Measurements from ENCODE around the gene SNCAIP.

Gene SNCAIP

GRCh38 chr5:122426301-122426700, 114.3 kb downstream of the SNCAIP start:
- DNase-seq (ENCODE audit: low read depth in 2 of 2) = no peak

DNA sequence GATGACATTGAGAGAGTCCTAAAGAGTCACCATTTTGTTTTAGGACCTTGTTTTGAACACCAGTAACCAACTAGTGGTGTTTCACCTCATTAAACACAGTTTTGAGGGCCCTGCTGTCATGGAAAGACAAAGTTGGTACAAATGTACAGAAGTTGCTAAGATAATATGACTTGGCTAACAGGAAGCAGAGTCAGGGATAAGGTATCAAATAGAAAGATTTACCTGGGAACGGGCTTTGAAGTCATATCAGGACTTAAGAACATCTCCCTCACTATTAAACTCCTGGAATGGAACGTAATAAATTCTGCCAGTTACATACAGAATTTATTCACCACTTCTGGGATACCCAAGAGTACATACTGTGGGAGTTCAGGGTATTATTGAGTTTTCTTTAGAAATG, 115.6 kb downstream of the SNCAIP start:
- DNase-seq (ENCODE audit: low read depth in 2 of 2) = no peak

GRCh38 chr5:122429545-122430318, 117.7 kb downstream of the SNCAIP start:
- DNase-seq (ENCODE audit: low read depth in 2 of 2) = no peak

DNA sequence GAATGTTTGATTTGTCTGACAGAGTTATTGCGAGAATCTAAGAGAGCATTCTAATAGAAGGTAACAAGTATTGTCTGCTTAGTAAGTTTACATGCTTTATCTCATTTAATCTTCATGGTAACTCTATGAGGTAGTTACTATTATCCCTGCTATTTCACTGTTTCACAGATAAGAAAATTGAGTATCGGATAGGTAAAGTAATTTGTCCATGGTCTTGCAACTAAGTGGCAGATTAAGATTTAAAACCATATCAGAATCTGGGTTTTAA, 118.2 kb downstream of the SNCAIP start:
- no peak for DNase-seq (ENCODE audit: low read depth in 2 of 2)

DNA sequence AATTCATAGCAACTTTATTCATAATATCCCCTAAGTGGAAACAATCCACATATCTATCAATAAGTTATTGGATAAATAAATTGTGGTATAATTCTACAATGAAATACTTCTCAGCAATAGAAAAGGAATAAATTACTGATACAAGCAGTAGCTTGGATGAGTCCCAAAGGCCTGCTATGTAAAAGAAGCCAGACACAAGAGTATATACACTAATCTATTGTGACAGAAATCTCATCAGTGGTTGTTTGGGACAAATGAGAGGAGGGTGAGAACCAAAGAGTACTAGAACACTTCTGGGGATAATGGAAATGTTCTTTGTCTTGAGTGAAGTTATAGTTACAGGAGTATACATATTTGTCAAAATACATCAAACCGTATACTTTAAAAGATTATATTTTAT, 119.3 kb downstream of the SNCAIP start:
- DNase-seq (ENCODE audit: low read depth in 2 of 2) = no peak

DNA sequence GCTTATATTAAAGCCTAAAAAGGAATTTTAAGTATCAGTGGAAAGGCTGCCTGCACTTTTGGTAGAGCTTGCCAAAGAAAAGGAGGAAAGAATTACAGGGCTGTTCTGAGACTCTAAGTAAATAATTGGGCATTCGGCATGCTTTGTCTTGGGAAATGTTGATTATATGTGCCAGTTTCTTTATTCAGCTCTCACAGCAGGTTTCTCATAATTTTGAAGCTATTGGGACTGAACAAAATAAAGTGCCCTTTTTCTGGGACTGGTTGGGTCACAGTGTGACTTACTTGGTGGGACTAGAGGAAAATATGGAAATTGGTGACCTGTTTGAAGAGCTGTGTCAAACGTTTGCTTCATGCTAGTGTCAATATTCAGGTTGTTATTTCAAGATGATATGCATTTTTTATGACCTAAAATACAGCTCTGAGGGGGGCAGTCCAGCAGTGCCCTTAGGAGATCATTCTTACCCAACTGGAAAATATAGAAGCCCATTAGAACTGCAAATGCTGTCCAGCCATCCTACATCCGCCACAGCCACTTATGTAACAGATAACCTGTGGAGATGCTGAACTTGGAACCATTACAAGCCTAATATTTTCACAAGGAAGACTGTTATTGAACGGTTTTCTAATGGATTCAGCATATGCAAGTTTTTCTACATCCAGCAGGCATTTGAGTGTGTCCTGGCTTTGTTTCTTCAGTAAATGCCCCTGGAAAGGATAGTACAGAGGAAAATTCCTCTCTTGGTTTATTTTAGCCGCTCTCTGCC, 122.4 kb downstream of the SNCAIP start:
- DNase-seq (ENCODE audit: low read depth in 2 of 2) = no peak

GRCh38 chr5:122435234-122435633, 123.2 kb downstream of the SNCAIP start:
- no peak for DNase-seq (ENCODE audit: low read depth in 2 of 2)

DNA sequence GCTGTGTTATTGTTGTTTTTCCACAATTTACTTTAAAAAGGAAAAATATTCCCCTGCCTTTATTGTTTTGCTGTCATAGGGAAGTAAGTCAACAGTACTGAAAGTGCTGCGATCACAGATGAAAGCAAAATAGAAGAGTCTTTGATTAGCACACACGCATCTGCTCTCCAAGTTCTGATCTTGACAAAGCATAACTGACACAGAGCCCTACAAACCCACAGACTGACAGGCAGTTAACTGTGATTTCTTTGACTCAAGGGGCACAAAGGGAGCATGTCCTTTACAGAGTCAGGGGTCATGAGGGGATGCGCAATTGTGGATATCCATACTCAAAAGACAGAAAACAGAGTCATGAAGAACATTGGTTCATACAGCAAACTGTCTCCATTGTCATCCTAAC, 123.7 kb downstream of the SNCAIP start:
- DNase-seq (ENCODE audit: low read depth in 2 of 2) = no peak

DNA sequence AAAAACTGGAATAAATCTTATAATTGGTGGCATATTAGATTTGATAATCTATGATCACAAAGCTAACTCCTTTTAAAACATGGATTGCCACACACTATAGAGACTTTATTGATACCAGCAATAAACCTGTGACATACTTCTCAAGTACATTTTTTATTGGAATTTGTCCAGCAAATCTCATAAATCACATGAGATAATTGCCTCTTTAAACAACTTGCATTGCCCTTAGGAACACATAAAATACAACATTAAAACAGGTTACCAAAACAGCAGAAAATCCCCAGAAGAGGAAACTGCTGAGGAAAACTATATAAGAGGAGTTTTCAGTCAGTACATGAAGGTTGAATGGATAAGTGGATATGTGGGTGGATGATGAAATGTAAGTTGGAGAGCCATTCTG, 124.6 kb downstream of the SNCAIP start:
- DNase-seq (ENCODE audit: low read depth in 2 of 2) = no peak

GRCh38 chr5:122439645-122440044, 127.6 kb downstream of the SNCAIP start:
- DNase-seq (ENCODE audit: low read depth in 2 of 2) = no peak

GRCh38 chr5:122442938-122443337, 130.9 kb downstream of the SNCAIP start:
- no peak for DNase-seq (ENCODE audit: low read depth in 2 of 2)

DNA sequence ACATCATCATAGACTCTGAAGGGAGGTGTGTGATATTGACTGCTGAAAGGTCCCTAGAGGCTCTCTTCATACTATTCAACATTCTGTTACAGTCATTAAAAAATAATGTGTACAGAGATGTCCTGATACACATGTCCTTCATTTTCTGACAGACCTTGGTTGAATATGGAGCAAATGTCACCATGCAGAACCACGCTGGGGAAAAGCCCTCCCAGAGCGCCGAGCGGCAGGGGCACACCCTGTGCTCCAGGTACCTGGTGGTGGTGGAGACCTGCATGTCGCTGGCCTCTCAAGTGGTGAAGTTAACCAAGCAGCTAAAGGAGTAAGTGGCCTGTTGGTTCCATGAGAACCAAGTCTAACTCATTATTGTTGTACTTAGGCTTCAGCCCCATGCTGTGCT, 132.4 kb downstream of the SNCAIP start:
- DNase-seq (ENCODE audit: low read depth in 2 of 2) = no peak

DNA sequence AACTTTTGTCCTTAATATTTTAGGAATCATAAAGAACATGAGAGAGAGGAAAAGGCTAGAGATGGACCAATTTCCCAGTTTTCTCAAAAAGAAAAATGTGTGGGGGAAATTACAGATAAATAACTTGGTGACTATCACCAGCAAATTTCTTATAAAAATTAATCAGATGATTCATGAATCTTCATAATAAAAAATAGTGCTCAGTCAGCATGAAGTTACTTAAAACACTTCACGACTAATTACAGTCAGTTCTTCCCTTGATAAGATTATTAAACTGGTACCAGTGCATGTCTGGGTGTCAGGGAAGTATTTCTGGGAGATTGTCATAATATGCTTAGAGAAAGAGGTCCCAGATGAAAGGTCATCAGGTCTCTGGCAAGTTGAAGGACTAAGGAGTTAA, 133.0 kb downstream of the SNCAIP start:
- no peak for DNase-seq (ENCODE audit: low read depth in 2 of 2)

DNA sequence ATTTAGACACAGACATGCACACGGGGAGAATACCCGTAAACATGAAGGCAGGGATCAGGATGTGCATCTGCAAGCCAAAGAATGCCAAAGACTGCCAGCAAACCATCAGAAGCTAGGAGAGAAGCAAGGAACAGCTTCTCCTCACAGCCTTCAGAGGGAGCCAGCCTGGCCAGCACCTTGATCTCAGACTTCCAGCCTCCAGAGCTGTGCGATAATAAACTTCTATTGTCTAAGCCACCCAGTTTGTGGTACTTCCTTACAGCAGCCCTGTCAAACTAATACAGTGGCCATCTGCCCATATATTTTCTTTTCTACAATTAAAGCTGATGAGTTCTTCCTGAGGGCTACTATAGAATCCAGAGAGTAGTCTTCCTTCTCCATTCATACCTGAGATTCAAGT, 135.0 kb downstream of the SNCAIP start:
- no peak for DNase-seq (ENCODE audit: low read depth in 2 of 2)

DNA sequence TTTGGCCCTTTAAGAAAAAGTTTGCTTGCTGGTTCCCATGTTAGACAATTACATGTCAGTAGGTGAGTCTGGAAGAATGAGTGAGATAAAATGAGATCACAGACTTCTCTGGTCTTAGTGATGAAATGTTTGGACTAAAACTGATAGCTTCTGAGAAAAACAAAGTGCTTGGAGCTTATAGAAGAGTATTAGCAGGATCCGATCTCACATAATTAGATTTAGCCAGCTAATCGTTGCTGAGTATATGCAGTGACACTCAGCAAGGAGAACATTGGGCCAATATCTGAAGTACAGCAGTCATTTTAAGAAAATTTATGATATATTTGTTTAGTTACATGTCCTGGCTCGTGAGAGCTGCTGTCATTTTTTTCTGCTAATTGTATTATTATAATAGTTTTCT, 135.8 kb downstream of the SNCAIP start:
- no peak for DNase-seq (ENCODE audit: low read depth in 2 of 2)

DNA sequence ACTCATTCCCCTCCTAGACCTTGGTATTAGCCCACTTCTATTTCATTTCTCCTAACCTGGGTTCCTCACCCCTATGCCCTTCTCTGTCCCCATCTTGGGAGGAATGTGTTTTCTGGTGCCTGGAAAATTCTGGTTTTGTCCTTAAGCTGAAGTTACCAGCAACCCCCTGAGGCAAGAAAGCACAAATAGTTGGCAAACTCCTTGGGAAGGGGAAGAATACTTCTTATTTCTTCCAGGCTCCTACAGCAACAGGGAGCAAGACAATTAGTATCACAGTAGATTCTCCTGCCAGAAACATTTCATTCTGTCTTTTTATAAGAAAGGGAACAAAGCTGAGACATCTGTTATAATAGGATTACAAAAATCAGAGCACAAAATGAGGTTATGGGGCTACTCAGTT, 142.5 kb downstream of the SNCAIP start:
- no peak for DNase-seq (ENCODE audit: low read depth in 2 of 2)

- no peak for DNase-seq (ENCODE audit: low read depth in 2 of 2)
Measured at GRCh38 chr5:122455939-122456338, 143.9 kb downstream of the SNCAIP start.

DNA sequence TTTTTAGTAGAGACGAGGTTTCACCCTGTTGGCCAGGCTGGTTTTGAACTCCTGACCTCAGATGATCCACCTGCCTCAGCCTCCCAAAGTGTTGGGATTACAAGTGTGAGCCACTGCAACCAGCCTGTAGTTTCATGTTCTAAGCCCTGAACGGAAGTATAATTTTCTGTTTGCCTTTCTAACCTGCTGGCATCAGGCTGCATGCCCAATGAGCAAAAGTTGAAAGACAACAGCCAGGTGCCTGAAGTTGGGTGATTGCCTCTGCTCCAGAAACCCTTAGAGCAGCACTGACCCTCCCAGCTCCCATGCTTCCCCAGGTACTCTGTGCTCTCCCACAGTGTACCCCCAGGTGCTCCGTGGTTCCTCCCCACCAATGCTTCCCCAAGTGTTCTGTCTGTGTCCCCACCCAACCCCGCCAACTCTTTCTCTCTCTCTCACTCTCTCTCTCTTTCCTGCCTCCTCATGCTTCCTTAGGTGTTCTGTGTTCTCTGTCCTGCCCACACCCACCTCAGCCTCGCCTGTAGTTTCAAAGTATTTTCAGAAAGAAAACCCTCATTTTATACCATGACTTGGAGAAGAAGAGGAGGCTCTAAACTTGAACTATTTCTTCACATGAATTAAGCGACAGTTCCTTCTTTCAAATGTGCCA, 145.3 kb downstream of the SNCAIP start:
- no peak for DNase-seq (ENCODE audit: low read depth in 2 of 2)

DNA sequence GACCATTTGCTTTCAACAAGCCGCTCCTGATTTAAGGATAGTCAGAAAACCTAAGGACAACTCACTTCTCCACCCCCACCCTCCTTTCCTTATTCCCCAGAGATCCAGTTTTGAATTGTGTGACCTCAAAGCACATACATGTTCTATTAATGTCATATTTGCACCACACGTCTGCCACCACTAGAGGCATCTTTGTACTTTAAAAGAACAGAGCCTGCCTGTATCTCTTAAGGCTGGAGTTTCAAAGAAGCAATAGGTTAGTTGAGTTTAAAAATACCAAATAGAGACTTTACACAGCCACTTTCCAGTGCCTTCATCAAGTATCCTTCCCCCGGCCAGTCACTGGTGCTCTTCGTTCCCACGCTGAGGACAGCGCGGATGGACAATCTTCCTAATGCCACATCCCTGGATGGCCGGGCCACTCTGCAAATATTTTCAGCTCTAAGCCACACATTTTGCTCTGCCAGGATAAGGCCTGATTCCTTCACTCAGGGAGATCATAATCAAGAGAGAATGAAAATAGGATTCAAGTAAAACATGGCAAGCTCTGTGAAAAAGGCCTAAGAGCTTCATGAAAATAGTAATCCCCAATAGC, 146.3 kb downstream of the SNCAIP start:
- DNase-seq (ENCODE audit: low read depth in 2 of 2) = no peak

GRCh38 chr5:122462486-122462885, 150.4 kb downstream of the SNCAIP start:
- no peak for DNase-seq (ENCODE audit: low read depth in 2 of 2)

- DNase-seq (ENCODE audit: low read depth in 2 of 2) = no peak
Measured at GRCh38 chr5:122463221-122463620, 151.2 kb downstream of the SNCAIP start.

GRCh38 chr5:122464191-122464590, 152.2 kb downstream of the SNCAIP start:
- no peak for DNase-seq (ENCODE audit: low read depth in 2 of 2)
